ENCODE data around the gene SHTN1.

GRCh38 chr10:116917481-116917880 is 87.5 kb downstream of the SHTN1 start:
- no peak for TF ChIP-seq EP300 (IDR thresholded peaks at IDR 0.05; ENCODE audit: borderline replicate concordance)
- no peak for TF ChIP-seq REST (IDR thresholded peaks at IDR 0.05; ENCODE audit: low read depth)
- TF ChIP-seq CREB1 (IDR thresholded peaks at IDR 0.05; ENCODE audit: low read depth), result no peak
- no peak for TF ChIP-seq MAX (IDR thresholded peaks at IDR 0.05)
- no peak for TF ChIP-seq CEBPB (IDR thresholded peaks at IDR 0.05)
- TF ChIP-seq YY1 (IDR thresholded peaks at IDR 0.05; ENCODE audit: low read depth), result no peak
- no peak for TF ChIP-seq RAD21 (IDR thresholded peaks at IDR 0.05; ENCODE audit: low read depth)
- TF ChIP-seq ZBTB7A (IDR thresholded peaks at IDR 0.05; ENCODE audit: low read depth), result no peak
- TF ChIP-seq TCF12 (IDR thresholded peaks at IDR 0.05; ENCODE audit: low read depth), result no peak
